Measurements from ENCODE around the gene RPE. TPM values are rescaled to one million over a fixed set of nuclear protein-coding genes. Genes with fewer than 3 reads are reported as not detected.

RPE gene
- total RNA-seq, 2 donors from 2014 or later = 58.4 TPM

DNA sequence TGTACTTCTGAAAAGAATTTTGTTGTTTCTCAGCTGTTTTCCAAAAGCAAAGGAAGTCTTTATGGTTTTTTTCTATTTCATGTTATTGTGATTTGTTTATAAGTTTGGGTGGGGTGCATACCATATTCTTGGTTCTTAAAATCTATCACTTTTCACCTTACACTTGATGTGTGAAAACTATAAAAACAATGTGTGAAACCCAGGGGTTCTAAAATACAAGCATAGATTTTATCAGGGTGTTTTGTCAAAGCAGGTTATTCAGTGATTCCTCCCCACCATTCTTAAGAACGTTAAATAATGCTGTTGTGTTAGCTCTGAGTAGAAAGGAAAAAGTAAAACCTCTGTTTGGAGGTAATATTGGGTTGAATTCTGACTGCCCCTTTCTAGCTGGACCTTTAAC lies 17.7 kb downstream of the RPE start:
- TF ChIP-seq, protein P1, sequence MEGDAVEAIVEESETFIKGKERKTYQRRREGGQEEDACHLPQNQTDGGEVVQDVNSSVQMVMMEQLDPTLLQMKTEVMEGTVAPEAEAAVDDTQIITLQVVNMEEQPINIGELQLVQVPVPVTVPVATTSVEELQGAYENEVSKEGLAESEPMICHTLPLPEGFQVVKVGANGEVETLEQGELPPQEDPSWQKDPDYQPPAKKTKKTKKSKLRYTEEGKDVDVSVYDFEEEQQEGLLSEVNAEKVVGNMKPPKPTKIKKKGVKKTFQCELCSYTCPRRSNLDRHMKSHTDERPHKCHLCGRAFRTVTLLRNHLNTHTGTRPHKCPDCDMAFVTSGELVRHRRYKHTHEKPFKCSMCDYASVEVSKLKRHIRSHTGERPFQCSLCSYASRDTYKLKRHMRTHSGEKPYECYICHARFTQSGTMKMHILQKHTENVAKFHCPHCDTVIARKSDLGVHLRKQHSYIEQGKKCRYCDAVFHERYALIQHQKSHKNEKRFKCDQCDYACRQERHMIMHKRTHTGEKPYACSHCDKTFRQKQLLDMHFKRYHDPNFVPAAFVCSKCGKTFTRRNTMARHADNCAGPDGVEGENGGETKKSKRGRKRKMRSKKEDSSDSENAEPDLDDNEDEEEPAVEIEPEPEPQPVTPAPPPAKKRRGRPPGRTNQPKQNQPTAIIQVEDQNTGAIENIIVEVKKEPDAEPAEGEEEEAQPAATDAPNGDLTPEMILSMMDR (conservative IDR thresholded peaks at IDR 0.05) = no peak
- H3K4me1 Mint-ChIP-seq = peaks cover 6% of the 10 kb centered on the region

DNA sequence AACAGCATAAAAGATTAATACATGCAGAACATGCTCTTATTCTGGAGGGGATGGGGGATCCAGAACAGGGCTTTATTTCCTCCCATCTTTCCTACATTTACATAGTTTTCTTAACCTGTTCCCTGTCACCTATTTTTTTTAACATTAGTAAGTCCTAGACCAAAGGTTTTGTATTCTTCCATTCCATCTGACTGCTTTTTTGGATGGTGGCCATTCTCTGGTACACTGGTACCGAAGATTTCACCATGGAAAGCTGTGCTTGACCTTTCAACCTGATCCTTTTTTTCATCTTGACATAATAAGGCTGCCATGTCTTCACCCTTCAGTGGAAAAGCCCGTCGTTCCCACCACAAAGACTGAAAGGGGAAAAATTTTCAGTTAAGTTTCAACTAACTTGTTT lies 20.4 kb downstream of the RPE start:
- Mint-ChIP-seq H3K36me3 (ENCODE audit: low read depth) (peaks cover 72% of the 10 kb centered on the region), H3K9me3 (no peaks in the 10 kb centered on the region), H3K4me1 (peaks cover 4% of the 10 kb centered on the region), H3K27me3 (ENCODE audit: insufficient read depth) (no peaks in the 10 kb centered on the region), H3K4me3 (no peak overlapping the region), H3K27ac (no peak overlapping the region)
- TF ChIP-seq, protein P1 (conservative IDR thresholded peaks at IDR 0.05) = no peak
- Histone ChIP-seq H3K4me1 (ENCODE audit: control insufficient read depth, insufficient read depth, low read length) (no peaks in the 10 kb centered on the region), H3K36me3 (ENCODE audit: control insufficient read depth, insufficient read depth, low read length) (peaks cover 94% of the 10 kb centered on the region), H3K9ac (ENCODE audit: extremely low read depth, low read length, poor library complexity, severe bottlenecking) (no peak overlapping the region), H3K27ac (ENCODE audit: low read depth, low read length) (no peak overlapping the region), H3K9me3 (ENCODE audit: control insufficient read depth, low read length) (peaks cover 9% of the 10 kb centered on the region), H3K4me3 (ENCODE audit: low read length) (no peak overlapping the region), H3K27me3 (ENCODE audit: control insufficient read depth, insufficient read depth, low read length, poor library complexity, severe bottlenecking) (no peaks in the 10 kb centered on the region)
- no peak for DNase-seq
- WGBS, 2 experiments (ENCODE audit: insufficient coverage in 1 of 2, insufficient read length in 1 of 2) = 86 to 91% methylated on average over 1 to 3 of the region's 3 CpGs

More for the DNA sequence above, 17.7 kb downstream of the RPE start:
- no peak overlapping the region for H3K27ac ChIP-seq (ENCODE audit: low read depth, low read length)
- no peak overlapping the region for H3K4me3 Mint-ChIP-seq
- no peaks in the 10 kb centered on the region for H3K9me3 Mint-ChIP-seq
- no peaks in the 10 kb centered on the region for H3K27me3 Mint-ChIP-seq (ENCODE audit: insufficient read depth)
- peaks cover 75% of the 10 kb centered on the region for H3K36me3 Mint-ChIP-seq (ENCODE audit: low read depth)
- H3K27ac Mint-ChIP-seq = no peak overlapping the region
- H3K9me3 ChIP-seq (ENCODE audit: control insufficient read depth, low read length) = no peaks in the 10 kb centered on the region
- peaks cover 96% of the 10 kb centered on the region for H3K36me3 ChIP-seq (ENCODE audit: control insufficient read depth, insufficient read depth, low read length)
- 82% methylated on average over 1 of the region's 1 CpG; no CpG with 5 or more reads in 1 of the 2 experiments for WGBS, 2 experiments (ENCODE audit: insufficient coverage in 1 of 2, insufficient read length in 1 of 2)
- H3K9ac ChIP-seq (ENCODE audit: extremely low read depth, low read length, poor library complexity, severe bottlenecking) = no peak overlapping the region
- no peak overlapping the region for H3K4me3 ChIP-seq (ENCODE audit: low read length)
- H3K4me1 ChIP-seq (ENCODE audit: control insufficient read depth, insufficient read depth, low read length) = peaks cover 4% of the 10 kb centered on the region
- no peaks in the 10 kb centered on the region for H3K27me3 ChIP-seq (ENCODE audit: control insufficient read depth, insufficient read depth, low read length, poor library complexity, severe bottlenecking)
- no peak for DNase-seq

DNA sequence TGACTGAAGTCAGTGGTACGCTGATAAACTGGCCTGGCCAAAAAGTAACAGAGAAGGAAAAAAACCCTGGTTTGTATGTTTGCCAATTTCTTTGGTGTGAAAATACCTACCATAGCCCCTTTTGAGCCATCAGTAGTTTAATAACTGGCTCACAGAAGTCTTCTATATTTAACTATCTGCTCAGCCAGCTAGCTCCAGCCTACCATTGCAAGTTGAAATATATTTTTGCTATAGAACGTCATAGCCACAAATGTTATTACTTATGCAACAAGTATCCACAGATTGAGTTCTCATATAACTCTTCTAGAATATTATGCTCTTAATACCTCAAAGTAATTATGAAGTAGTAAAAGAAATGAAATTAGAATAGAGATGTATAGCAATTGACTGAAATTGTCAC lies 25.2 kb downstream of the RPE start:
- TF ChIP-seq, protein P1 (conservative IDR thresholded peaks at IDR 0.05) = no peak
- H3K4me3 ChIP-seq (ENCODE audit: low read length) = no peak overlapping the region
- no peaks in the 10 kb centered on the region for H3K27me3 ChIP-seq (ENCODE audit: control insufficient read depth, insufficient read depth, low read length, poor library complexity, severe bottlenecking)
- Mint-ChIP-seq H3K27ac (no peak overlapping the region), H3K27me3 (ENCODE audit: insufficient read depth) (no peaks in the 10 kb centered on the region), H3K9me3 (no peaks in the 10 kb centered on the region), H3K4me1 (no peaks in the 10 kb centered on the region), H3K4me3 (no peak overlapping the region), H3K36me3 (ENCODE audit: low read depth) (peaks cover 42% of the 10 kb centered on the region)
- peaks cover 56% of the 10 kb centered on the region for H3K36me3 ChIP-seq (ENCODE audit: control insufficient read depth, insufficient read depth, low read length)
- no peaks in the 10 kb centered on the region for H3K4me1 ChIP-seq (ENCODE audit: control insufficient read depth, insufficient read depth, low read length)
- WGBS, 2 experiments (ENCODE audit: insufficient coverage in 1 of 2, insufficient read length in 1 of 2) = 84% methylated on average over 2 of the region's 2 CpGs; no CpG with 5 or more reads in 1 of the 2 experiments
- peaks cover 9% of the 10 kb centered on the region for H3K9me3 ChIP-seq (ENCODE audit: control insufficient read depth, low read length)
- no peak overlapping the region for H3K27ac ChIP-seq (ENCODE audit: low read depth, low read length)
- DNase-seq = no peak
- H3K9ac ChIP-seq (ENCODE audit: extremely low read depth, low read length, poor library complexity, severe bottlenecking) = no peak overlapping the region
